BLaER1 treated with 17β-estradiol and CSF1 and Interleukin-3, amounts not matched to agents 10 nM and 100 nM (cell line): Measurements from ENCODE around the gene PAX1.

Experiments used
- H3K27ac ChIP-seq, 11 experiments: shearing (Covaris generic); formaldehyde crosslinking; 2 replicates each; pipeline ENCODE4 v1.8.1; 2022
- H3K27me3 ChIP-seq, 11 experiments: shearing (Covaris generic); formaldehyde crosslinking; 2 replicates each; pipeline ENCODE4 v1.8.1; 2022
- H3K36me3 ChIP-seq, 11 experiments: shearing (Covaris generic); formaldehyde crosslinking; 2 replicates each; pipeline ENCODE4 v1.8.1; 2022
- H3K4me1 ChIP-seq, 10 experiments: shearing (Covaris generic); formaldehyde crosslinking; 2 replicates each; pipeline ENCODE4 v1.8.1; 2022
- H3K4me2 ChIP-seq, 11 experiments: shearing (Covaris generic); formaldehyde crosslinking; 2 replicates each; pipeline ENCODE4 v1.8.1; 2022
- H3K4me3 ChIP-seq, 10 experiments: shearing (Covaris generic); formaldehyde crosslinking; 2 replicates each; pipeline ENCODE4 v1.8.1; 2022
- H3K9ac ChIP-seq, 11 experiments: shearing (Covaris generic); formaldehyde crosslinking; 2 replicates each; pipeline ENCODE4 v1.8.1; 2022
- H3K9me3 ChIP-seq, 11 experiments: shearing (Covaris generic); formaldehyde crosslinking; replicated peaks in 1 of 11; 2 replicates each; pipeline ENCODE4 v1.8.1; 2022
- H4K20me1 ChIP-seq, 11 experiments: shearing (Covaris generic); formaldehyde crosslinking; 2 replicates each; pipeline ENCODE4 v1.8.1; 2022
- Cebpa-rat ChIP-seq, 11 experiments: shearing (Covaris generic); IDR thresholded peaks; 2 replicates each; pipeline ENCODE4 v1.8.1; 2022

The PAX1 gene

DNA sequence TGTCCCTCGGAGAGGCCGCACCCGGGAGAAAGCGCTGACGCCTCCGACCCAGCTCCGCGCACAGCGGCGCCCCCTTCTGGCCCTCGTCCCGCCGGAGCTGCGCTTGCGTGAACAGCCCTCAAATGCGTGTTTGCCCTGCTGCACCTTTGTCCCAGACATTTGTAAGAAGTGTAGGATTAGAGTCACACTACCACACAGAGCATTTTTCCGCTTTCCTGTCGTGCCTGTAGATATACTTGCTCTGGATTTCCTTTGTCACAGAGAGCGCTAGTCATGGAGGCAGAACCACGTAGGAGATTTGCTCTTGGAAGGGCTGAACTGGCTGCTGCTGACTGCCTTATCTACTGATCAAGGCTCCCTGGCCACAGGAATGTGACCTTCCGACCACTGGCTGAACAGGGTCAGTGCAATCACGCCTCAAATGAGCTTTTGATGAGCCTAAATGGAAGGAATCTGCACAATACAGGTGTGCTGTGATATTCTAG lies 62.3 kb downstream of the PAX1 start:
- H3K36me3 ChIP-seq, result no peaks in the 10 kb centered on the region
- H3K9me3 ChIP-seq, result no peaks in the 10 kb centered on the region; a peak in 2 of 22 replicates
- no peak overlapping the region for H3K4me2 ChIP-seq
- no peak overlapping the region for H3K4me3 ChIP-seq
- no peak overlapping the region for H3K27ac ChIP-seq
- no peaks in the 10 kb centered on the region for H3K4me1 ChIP-seq
- TF ChIP-seq Cebpa-rat (IDR thresholded peaks at IDR 0.05), result no peak
- H3K9ac ChIP-seq, result no peak overlapping the region
- no peaks in the 10 kb centered on the region for H4K20me1 ChIP-seq
- H3K27me3 ChIP-seq, result no peaks in the 10 kb centered on the region
